ENCODE data around the gene DOCK11.
"Not testable (repeated sequence)": the region's sequence is repeated elsewhere in the genome, so short reads cannot be mapped to it uniquely, and the experiment has no call there.

The DOCK11 gene

GRCh38 chrX:118577041-118577440 is 81.4 kb downstream of the DOCK11 start:
- DNase-seq = no peak

GRCh38 chrX:118579417-118579816 is 83.8 kb downstream of the DOCK11 start:
- DNase-seq = no peak

GRCh38 chrX:118582926-118583325 is 87.3 kb downstream of the DOCK11 start:
- DNase-seq = not testable (repeated sequence)

GRCh38 chrX:118583781-118584180 is 88.2 kb downstream of the DOCK11 start:
- DNase-seq = no peak

GRCh38 chrX:118585296-118585695 is 89.7 kb downstream of the DOCK11 start:
- DNase-seq = no peak

GRCh38 chrX:118586206-118586605 is 90.6 kb downstream of the DOCK11 start:
- DNase-seq = not testable (repeated sequence)

GRCh38 chrX:118588715-118589114 is 93.1 kb downstream of the DOCK11 start:
- no peak for DNase-seq

- DNase-seq = no peak
Measured at GRCh38 chrX:118589227-118589626, 93.6 kb downstream of the DOCK11 start.

- no peak for DNase-seq
Measured at GRCh38 chrX:118593407-118593806, 97.8 kb downstream of the DOCK11 start.

- no peak for DNase-seq
Measured at GRCh38 chrX:118594697-118595420, 99.2 kb downstream of the DOCK11 start.

- DNase-seq = no peak
Measured at GRCh38 chrX:118595501-118596042, 100.0 kb downstream of the DOCK11 start.

- DNase-seq = no peak
Measured at GRCh38 chrX:118596390-118596789, 100.8 kb downstream of the DOCK11 start.

GRCh38 chrX:118603981-118604380 is 108.4 kb downstream of the DOCK11 start:
- DNase-seq = peak; percentile 14

- no peak for DNase-seq
Measured at GRCh38 chrX:118612290-118612689, 116.7 kb downstream of the DOCK11 start.

GRCh38 chrX:118614150-118614549 is 118.5 kb downstream of the DOCK11 start:
- DNase-seq = no peak

- no peak for DNase-seq
Measured at GRCh38 chrX:118615141-118615540, 119.5 kb downstream of the DOCK11 start.

GRCh38 chrX:118621081-118621759 is 125.6 kb downstream of the DOCK11 start:
- DNase-seq = no peak

GRCh38 chrX:118623062-118623461 is 127.4 kb downstream of the DOCK11 start:
- DNase-seq = no peak

- no peak for DNase-seq
Measured at GRCh38 chrX:118626346-118626745, 130.7 kb downstream of the DOCK11 start.

GRCh38 chrX:118627084-118627758 is 131.6 kb downstream of the DOCK11 start:
- no peak for DNase-seq

GRCh38 chrX:118630848-118631247 is 135.2 kb downstream of the DOCK11 start:
- DNase-seq = no peak

GRCh38 chrX:118631586-118631985 is 136.0 kb downstream of the DOCK11 start:
- DNase-seq = no peak

- no peak for DNase-seq
Measured at GRCh38 chrX:118632862-118633261, 137.2 kb downstream of the DOCK11 start.

- no peak for DNase-seq
Measured at GRCh38 chrX:118633530-118633929, 137.9 kb downstream of the DOCK11 start.
